T-helper 17 cell (primary cell): ENCODE results near the gene HOPX. TPM values are rescaled to one million over a fixed set of nuclear protein-coding genes. Genes with fewer than 3 reads are reported as not detected.
"Not testable (repeated sequence)": the region's sequence is repeated elsewhere in the genome, so short reads cannot be mapped to it uniquely, and the experiment has no call there.

Experiments
- ATAC-seq: fragments of 150-1000 bp; cut with Tn5 transposase; 2 replicates; pipeline ENCODE4 v1.10.0; 2021; ENCODE audit warnings: mild to moderate bottlenecking, moderate library complexity
- DNase-seq, 3 donors: peaks; one replicate each; pipeline versions ENCODE4 v3.0.0 to v3.0.0-alpha.2; 2020 to 2021
- H3K9me3 ChIP-seq: one replicate; pipeline ENCODE4 v1.7.0; 2013; ENCODE audit warnings: low read length, mild to moderate bottlenecking; ENCODE audit not compliant: control insufficient read depth, poor library complexity, severe bottlenecking
- H3K27ac Mint-ChIP-seq: one replicate; pipeline ENCODE4 v1.8.0; 2022; ENCODE audit warnings: mild to moderate bottlenecking, moderate library complexity, mixed read lengths
- H3K27me3 Mint-ChIP-seq: one replicate; pipeline ENCODE4 v1.8.0; 2022; ENCODE audit warnings: mixed read lengths
- H3K36me3 Mint-ChIP-seq: one replicate; pipeline ENCODE4 v1.8.0; 2022; ENCODE audit warnings: low read depth, mixed read lengths
- H3K4me1 Mint-ChIP-seq: one replicate; pipeline ENCODE4 v1.8.0; 2022; ENCODE audit warnings: mild to moderate bottlenecking, mixed read lengths
- H3K4me3 Mint-ChIP-seq: one replicate; pipeline ENCODE4 v1.8.0; 2022; ENCODE audit warnings: mild to moderate bottlenecking, moderate library complexity, mixed read lengths
- total RNA-seq, 4 donors: library from RNA in 2 of 4; stranded (reverse) in 2 of 4; gene quantifications; one replicate each; pipeline ENCODE4 v1.2.3 and lab custom pipeline; 2022 to 2026

HOPX gene
- total RNA-seq, 2 donors from 2014 or later, result 17.6 to 30.7 TPM

GRCh38 chr4:56646341-56646740 lies 34.8 kb downstream of the HOPX start:
- no peak overlapping the region for H3K4me3 Mint-ChIP-seq
- DNase-seq (no peak), ATAC-seq (no peak)
- no peaks in the 10 kb centered on the region for H3K36me3 Mint-ChIP-seq
- H3K9me3 ChIP-seq, result no peaks in the 10 kb centered on the region
- H3K4me1 Mint-ChIP-seq, result peaks cover 22% of the 10 kb centered on the region
- no peak overlapping the region for H3K27ac Mint-ChIP-seq
- peaks cover 4% of the 10 kb centered on the region for H3K27me3 Mint-ChIP-seq

- Mint-ChIP-seq H3K4me3 (no peak overlapping the region), H3K36me3 (no peaks in the 10 kb centered on the region), H3K27me3 (peaks cover 4% of the 10 kb centered on the region), H3K4me1 (peaks cover 8% of the 10 kb centered on the region), H3K27ac (no peak overlapping the region)
- no peak for DNase-seq
- no peaks in the 10 kb centered on the region for H3K9me3 ChIP-seq
- no peak for ATAC-seq
Observed at GRCh38 chr4:56643596-56643995, 37.5 kb downstream of the HOPX start.

GRCh38 chr4:56641494-56642051 lies 39.5 kb downstream of the HOPX start:
- Mint-ChIP-seq H3K4me3 (no peak overlapping the region), H3K27me3 (peaks cover 4% of the 10 kb centered on the region), H3K27ac (no peak overlapping the region), H3K36me3 (no peaks in the 10 kb centered on the region), H3K4me1 (peaks cover 8% of the 10 kb centered on the region)
- no peaks in the 10 kb centered on the region for H3K9me3 ChIP-seq
- DNase-seq, result no peak
- no peak for ATAC-seq

- Mint-ChIP-seq H3K4me3 (no peak overlapping the region), H3K4me1 (peaks cover 8% of the 10 kb centered on the region), H3K27ac (peak overlapping the region; percentile 34), H3K27me3 (peaks cover 4% of the 10 kb centered on the region), H3K36me3 (no peaks in the 10 kb centered on the region)
- no peak for DNase-seq
- no peak for ATAC-seq
- H3K9me3 ChIP-seq, result no peaks in the 10 kb centered on the region
Observed at GRCh38 chr4:56640621-56641493, 40.2 kb downstream of the HOPX start.

- no peak overlapping the region for H3K27ac Mint-ChIP-seq
- H3K4me1 Mint-ChIP-seq, result peaks cover 8% of the 10 kb centered on the region
- no peak for DNase-seq
- no peaks in the 10 kb centered on the region for H3K36me3 Mint-ChIP-seq
- H3K4me3 Mint-ChIP-seq, result no peak overlapping the region
- H3K9me3 ChIP-seq, result no peaks in the 10 kb centered on the region
- peaks cover 1% of the 10 kb centered on the region for H3K27me3 Mint-ChIP-seq
- ATAC-seq, result no peak
Observed at GRCh38 chr4:56637791-56638190, 43.3 kb downstream of the HOPX start.

GRCh38 chr4:56637154-56637553 lies 43.9 kb downstream of the HOPX start:
- H3K4me1 Mint-ChIP-seq, result peaks cover 8% of the 10 kb centered on the region
- ATAC-seq, result no peak

GRCh38 chr4:56634954-56635353 lies 46.1 kb downstream of the HOPX start:
- DNase-seq, H3K27ac Mint-ChIP-seq, H3K4me1 Mint-ChIP-seq, H3K4me3 Mint-ChIP-seq, H3K9me3 ChIP-seq, H3K36me3 Mint-ChIP-seq, ATAC-seq: not testable (repeated sequence)
- peaks cover 18% of the 10 kb centered on the region for H3K27me3 Mint-ChIP-seq

More at GRCh38 chr4:56637154-56637553, 43.9 kb downstream of the HOPX start:
- Mint-ChIP-seq H3K27ac (no peak overlapping the region), H3K36me3 (no peaks in the 10 kb centered on the region), H3K4me3 (no peak overlapping the region), H3K27me3 (peaks cover 6% of the 10 kb centered on the region)
- no peak for DNase-seq
- no peaks in the 10 kb centered on the region for H3K9me3 ChIP-seq

- Mint-ChIP-seq H3K36me3 (no peaks in the 10 kb centered on the region), H3K4me3 (no peak overlapping the region), H3K27ac (no peak overlapping the region), H3K27me3 (peaks cover 18% of the 10 kb centered on the region), H3K4me1 (no peaks in the 10 kb centered on the region)
- no peaks in the 10 kb centered on the region for H3K9me3 ChIP-seq
- DNase-seq (no peak), ATAC-seq (no peak)
Observed at GRCh38 chr4:56633486-56633885, 47.6 kb downstream of the HOPX start.

- ATAC-seq, result no peak
- H3K27ac Mint-ChIP-seq, result no peak overlapping the region
- H3K4me3 Mint-ChIP-seq, result no peak overlapping the region
- peaks cover 2% of the 10 kb centered on the region for H3K36me3 Mint-ChIP-seq
- no peak for DNase-seq
- no peaks in the 10 kb centered on the region for H3K9me3 ChIP-seq
- H3K27me3 Mint-ChIP-seq, result peaks cover 18% of the 10 kb centered on the region
- no peaks in the 10 kb centered on the region for H3K4me1 Mint-ChIP-seq
Observed at GRCh38 chr4:56630876-56631666, 50.0 kb downstream of the HOPX start.

- Mint-ChIP-seq H3K27me3 (peaks cover 18% of the 10 kb centered on the region), H3K27ac (no peak overlapping the region), H3K36me3 (peaks cover 2% of the 10 kb centered on the region), H3K4me3 (no peak overlapping the region), H3K4me1 (no peaks in the 10 kb centered on the region)
- no peaks in the 10 kb centered on the region for H3K9me3 ChIP-seq
- ATAC-seq, result no peak
- no peak for DNase-seq
Observed at GRCh38 chr4:56628592-56628991, 52.5 kb downstream of the HOPX start.

- no peak for DNase-seq
- Mint-ChIP-seq H3K4me1 (no peaks in the 10 kb centered on the region), H3K27ac (no peak overlapping the region), H3K36me3 (peaks cover 2% of the 10 kb centered on the region), H3K4me3 (no peak overlapping the region), H3K27me3 (peaks cover 18% of the 10 kb centered on the region)
- H3K9me3 ChIP-seq, result no peaks in the 10 kb centered on the region
- no peak for ATAC-seq
Observed at GRCh38 chr4:56627985-56628384, 53.1 kb downstream of the HOPX start.

- H3K36me3 Mint-ChIP-seq, result peaks cover 2% of the 10 kb centered on the region
- H3K9me3 ChIP-seq, result no peaks in the 10 kb centered on the region
- H3K27ac Mint-ChIP-seq, result no peak overlapping the region
- ATAC-seq (no peak), DNase-seq (no peak)
- H3K4me3 Mint-ChIP-seq, result no peak overlapping the region
- H3K27me3 Mint-ChIP-seq, result peaks cover 13% of the 10 kb centered on the region
- H3K4me1 Mint-ChIP-seq, result no peaks in the 10 kb centered on the region
Observed at GRCh38 chr4:56627375-56627774, 53.7 kb downstream of the HOPX start.

- H3K36me3 Mint-ChIP-seq, result peaks cover 2% of the 10 kb centered on the region
- DNase-seq, result no peak
- no peak for ATAC-seq
- H3K27me3 Mint-ChIP-seq, result peaks cover 10% of the 10 kb centered on the region
- no peaks in the 10 kb centered on the region for H3K9me3 ChIP-seq
- H3K4me3 Mint-ChIP-seq, result no peak overlapping the region
- no peak overlapping the region for H3K27ac Mint-ChIP-seq
- no peaks in the 10 kb centered on the region for H3K4me1 Mint-ChIP-seq
Observed at GRCh38 chr4:56626963-56627362, 54.1 kb downstream of the HOPX start.
